ENCODE results near the gene ZNF747.

Gene ZNF747

DNA sequence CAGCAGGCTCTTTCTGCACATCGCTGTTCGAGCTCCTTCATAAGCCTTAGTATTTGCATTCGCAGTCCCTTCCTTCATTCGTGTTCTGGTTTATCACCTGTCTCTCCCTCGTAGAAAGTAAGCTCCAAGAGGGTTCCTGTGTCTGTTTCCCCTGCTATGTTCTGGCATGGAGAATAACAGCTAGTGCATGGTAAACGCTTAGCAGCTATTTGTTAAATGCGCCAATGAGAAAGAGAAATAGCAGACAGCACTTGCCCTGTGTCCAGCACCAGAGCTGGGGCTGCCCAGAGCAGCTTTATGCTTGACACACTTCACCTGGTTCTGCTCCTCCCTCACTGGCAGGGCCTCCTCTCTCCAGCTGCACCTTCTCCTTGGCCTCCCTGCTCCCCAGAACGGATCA is 31.3 kb upstream of the ZNF747 start:
- H3K36me3 Mint-ChIP-seq, result peaks cover 2% of the 10 kb centered on the region
- peaks cover 53% of the 10 kb centered on the region for H3K4me1 Mint-ChIP-seq
- H3K27me3 Mint-ChIP-seq, result peaks cover 17% of the 10 kb centered on the region
- no peak overlapping the region for H3K4me3 Mint-ChIP-seq
- CTCF ChIA-PET, result interaction anchor here (1.3 to 2.3 kb wide), 2 partner anchors 31 to 39 kb away, joined by 3 to 9 read pairs; partner anchors contain the start of gene ZNF747
- no peak for DNase-seq
- peak overlapping the region; percentile 72 for H3K27ac Mint-ChIP-seq
- H3K9me3 Mint-ChIP-seq, result no peaks in the 10 kb centered on the region

DNA sequence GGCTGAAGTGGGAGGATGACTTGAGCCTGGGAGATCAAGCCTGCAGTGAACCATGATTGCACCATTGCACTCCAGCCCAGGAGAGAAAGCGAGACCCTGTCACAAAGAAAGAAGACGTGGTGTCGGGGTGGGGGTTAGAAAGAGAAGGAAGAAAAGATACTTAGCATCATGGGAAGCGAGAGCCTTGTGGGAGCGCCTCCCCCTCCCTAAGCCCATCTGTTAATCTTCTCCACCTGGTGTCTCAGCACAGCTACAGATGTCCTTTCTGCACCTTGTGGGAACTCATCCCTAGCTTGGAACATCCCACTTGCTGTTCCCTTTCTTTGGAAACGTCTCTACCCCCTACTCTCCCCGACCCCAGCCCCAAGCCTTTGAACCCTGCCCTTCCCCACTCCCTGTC is 30.9 kb upstream of the ZNF747 start:
- no peak for DNase-seq
- peaks cover 18% of the 10 kb centered on the region for H3K27me3 Mint-ChIP-seq
- no peaks in the 10 kb centered on the region for H3K36me3 Mint-ChIP-seq
- no peak overlapping the region for H3K27ac Mint-ChIP-seq
- peaks cover 53% of the 10 kb centered on the region for H3K4me1 Mint-ChIP-seq
- CTCF ChIA-PET, result interaction anchor here (0.8 to 2.3 kb wide), 3 partner anchors 11 to 38 kb away, joined by 3 to 9 read pairs (median 4); partner anchors contain the start of gene ZNF747
- H3K9me3 Mint-ChIP-seq, result no peaks in the 10 kb centered on the region
- H3K4me3 Mint-ChIP-seq, result no peak overlapping the region

DNA sequence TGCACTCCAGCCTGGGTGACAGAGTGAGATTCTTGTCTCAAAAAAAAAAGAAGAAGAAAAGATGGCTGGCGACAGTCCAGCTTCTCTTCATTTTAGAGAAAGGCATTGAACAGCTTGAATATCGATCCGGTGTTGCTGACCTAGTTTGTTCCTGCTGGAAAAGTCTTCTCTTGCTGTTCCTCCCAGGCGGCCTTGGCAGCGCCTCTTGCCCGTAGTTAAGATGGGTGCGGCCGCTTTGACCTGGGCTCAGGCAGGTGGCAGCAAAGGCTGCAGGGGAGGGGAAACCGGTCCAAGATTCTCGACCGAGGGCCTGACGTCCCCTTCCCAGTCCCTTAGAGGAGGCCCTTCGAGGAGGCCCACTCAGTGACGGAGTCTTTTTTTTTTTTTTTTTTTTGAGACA is 27.4 kb upstream of the ZNF747 start:
- Mint-ChIP-seq H3K27ac (peak overlapping the region; percentile 80), H3K9me3 (no peaks in the 10 kb centered on the region), H3K36me3 (peaks cover 3% of the 10 kb centered on the region), H3K4me3 (no peak overlapping the region), H3K4me1 (peaks cover 41% of the 10 kb centered on the region), H3K27me3 (peaks cover 18% of the 10 kb centered on the region)
- no peak for DNase-seq
- CTCF ChIA-PET, result no interaction called here

DNA sequence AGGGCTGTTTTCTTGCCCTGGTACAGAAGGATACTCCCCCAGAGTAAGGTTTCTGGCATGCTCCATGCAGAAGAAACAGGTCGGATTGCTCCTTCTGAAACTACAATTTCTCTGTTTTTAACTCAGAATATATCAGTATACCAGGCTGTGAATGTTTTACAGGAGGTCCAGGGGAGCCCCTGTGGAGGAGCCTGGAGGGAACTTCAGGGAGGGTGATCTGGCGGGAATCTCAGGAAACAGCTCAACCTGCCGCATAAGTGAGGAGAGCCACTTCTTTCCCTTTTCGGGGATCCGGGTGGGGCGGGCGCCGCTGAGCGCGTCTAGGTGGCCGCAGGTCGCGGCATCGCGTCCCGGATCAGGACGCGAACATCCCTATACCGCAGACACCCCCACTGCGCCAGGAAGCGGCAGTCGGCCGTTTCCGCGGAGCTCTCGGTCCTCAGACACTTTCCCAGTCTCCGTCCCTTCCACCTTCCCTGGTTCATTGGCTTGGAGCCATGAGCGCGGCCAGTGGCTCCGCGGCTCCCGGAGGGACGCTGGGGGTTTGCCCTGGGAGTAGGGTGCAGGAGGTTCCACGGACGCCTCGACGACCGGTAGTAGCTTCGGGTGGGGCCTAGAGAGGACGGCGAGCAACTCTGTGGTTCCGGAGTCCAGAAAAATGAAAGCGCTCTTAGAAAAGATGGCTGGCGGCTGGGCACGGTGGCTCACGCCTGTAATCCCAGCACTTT is 26.6 kb upstream of the ZNF747 start:
- H3K4me3 Mint-ChIP-seq, result peak overlapping the region; percentile 73
- CTCF ChIA-PET, result no interaction called here
- peak overlapping the region; percentile 80 for H3K27ac Mint-ChIP-seq
- H3K27me3 Mint-ChIP-seq, result peaks cover 16% of the 10 kb centered on the region
- no peaks in the 10 kb centered on the region for H3K9me3 Mint-ChIP-seq
- DNase-seq, result peak; percentile 35
- peaks cover 39% of the 10 kb centered on the region for H3K4me1 Mint-ChIP-seq
- H3K36me3 Mint-ChIP-seq, result peaks cover 5% of the 10 kb centered on the region

DNA sequence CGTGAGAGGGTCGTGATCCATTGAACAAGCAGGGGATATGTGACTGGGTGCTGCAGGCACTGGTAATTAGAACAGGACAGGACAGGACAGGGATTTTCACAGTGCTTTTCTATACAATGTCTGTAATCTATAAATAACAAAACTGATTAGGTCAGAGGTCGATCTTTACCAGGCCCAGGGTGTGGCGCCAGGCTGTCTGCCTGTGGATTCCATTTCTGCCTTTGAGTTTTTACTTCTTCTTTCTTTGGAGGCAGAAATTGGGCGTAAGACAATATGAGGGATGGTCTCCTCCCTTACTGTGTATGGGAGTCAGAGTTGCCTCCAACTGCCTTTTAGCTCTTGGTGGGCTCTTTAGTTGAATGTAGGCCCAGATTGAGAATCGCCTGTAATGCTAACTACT is 25.0 kb upstream of the ZNF747 start:
- Mint-ChIP-seq H3K27ac (peak overlapping the region; percentile 93), H3K4me3 (no peak overlapping the region), H3K9me3 (no peaks in the 10 kb centered on the region), H3K27me3 (peaks cover 8% of the 10 kb centered on the region), H3K36me3 (peaks cover 14% of the 10 kb centered on the region), H3K4me1 (peaks cover 46% of the 10 kb centered on the region)
- CTCF ChIA-PET, result no interaction called here
- no peak for DNase-seq

DNA sequence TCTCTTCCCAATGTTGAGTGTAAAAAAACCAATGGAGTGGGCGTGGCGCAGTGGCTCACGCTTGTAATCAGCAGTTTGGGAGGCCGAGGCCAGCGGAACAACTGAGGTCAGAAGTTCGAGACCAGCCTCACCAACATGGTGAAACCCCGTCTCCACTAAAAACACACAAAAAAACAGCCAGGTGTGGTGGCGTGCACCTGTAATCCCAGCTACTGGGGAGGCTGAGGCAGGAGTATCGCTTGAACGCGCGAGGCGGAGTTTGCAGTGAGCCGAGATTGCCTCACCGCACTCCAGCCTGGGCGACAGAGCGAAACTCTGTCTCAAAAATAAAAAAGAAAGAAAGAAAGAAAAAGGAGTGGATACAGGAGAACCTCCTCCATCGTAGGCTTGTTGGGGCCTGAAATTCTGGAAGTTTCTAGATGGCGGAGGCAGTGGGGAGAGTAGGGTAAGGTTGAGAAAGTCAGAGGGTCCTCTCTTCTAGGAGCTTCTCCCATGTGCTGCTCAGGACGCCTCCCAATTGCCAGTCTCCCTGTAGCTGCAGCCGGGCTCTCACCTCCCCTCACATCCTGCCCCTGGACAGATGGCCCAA is 24.2 kb upstream of the ZNF747 start:
- H3K9me3 Mint-ChIP-seq, result no peaks in the 10 kb centered on the region
- peaks cover 53% of the 10 kb centered on the region for H3K4me1 Mint-ChIP-seq
- H3K36me3 Mint-ChIP-seq, result peaks cover 21% of the 10 kb centered on the region
- H3K27me3 Mint-ChIP-seq, result peaks cover 8% of the 10 kb centered on the region
- H3K4me3 Mint-ChIP-seq, result peak overlapping the region; percentile 85
- CTCF ChIA-PET, result interaction anchor here (0.9 to 3.7 kb wide), 4 partner anchors 9 to 42 kb away, joined by 3 to 42 read pairs (median 6); partner anchors contain the start of genes ZNF688 and ZNF747
- no peak for DNase-seq
- H3K27ac Mint-ChIP-seq, result peak overlapping the region; percentile 93

DNA sequence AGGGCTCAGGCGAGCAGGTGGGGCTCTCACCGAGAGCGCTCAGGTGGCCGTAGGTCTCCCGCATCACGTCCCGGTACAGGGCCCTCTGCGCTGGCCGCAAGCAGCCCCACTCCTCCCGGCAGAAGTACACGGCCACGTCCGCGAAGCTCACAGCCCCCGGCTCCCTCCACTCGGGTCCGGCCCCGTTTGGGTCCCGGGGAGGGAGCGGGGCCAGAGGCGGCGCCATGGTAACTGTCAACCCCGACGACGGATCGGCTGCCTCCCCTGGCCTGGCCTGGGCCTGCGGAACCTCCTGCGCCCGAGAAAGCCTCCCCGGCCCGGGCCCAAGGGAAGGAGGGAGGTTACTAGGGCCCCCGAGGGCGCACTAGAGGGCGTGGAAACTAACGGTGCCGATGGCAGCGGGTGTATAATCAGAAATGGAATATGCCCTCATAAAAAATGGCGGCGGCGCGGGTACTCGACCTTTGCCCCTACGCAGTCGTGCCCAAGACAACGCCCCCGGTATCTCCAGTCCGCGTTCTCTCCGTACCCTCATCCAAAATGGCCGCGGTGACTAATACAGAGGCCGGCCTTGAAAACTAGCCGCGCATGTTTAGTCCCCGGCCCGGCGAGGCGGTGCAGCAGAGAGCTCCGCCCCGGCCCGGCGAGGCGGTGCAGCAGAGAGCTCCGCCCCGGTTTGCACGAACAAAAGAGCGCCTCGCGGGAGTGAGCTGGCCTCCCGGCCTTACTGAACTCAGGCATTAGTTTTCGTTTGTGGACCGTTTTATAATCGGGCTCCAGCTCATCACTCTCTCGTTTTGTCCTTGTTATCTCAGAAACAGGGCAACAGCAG is 23.5 kb upstream of the ZNF747 start, which contains the start of gene ZNF764:
Gene ZNF764, minus strand, starts transcription at position 418 of the 832 bp plus-strand sequence. Its CDS starts 192 bp downstream, at position 226.
- H3K4me3 Mint-ChIP-seq, result peak within 1 kb of the TSS; percentile 85
- H3K9me3 Mint-ChIP-seq, result no peaks in the 10 kb centered on the region
- peaks cover 8% of the 10 kb centered on the region for H3K27me3 Mint-ChIP-seq
- H3K36me3 Mint-ChIP-seq, result peaks cover 28% of the 10 kb centered on the region
- peaks cover 60% of the 10 kb centered on the region for H3K4me1 Mint-ChIP-seq
- H3K27ac Mint-ChIP-seq, result peak within 1 kb of the TSS; percentile 93
- CTCF ChIA-PET, result interaction anchor here (0.9 to 3.7 kb wide), 8 partner anchors 10 to 128 kb away, joined by 3 to 42 read pairs (median 6); partner anchors contain the start of genes DCTPP1, ZNF688 and ZNF747
- peak; percentile 98 for DNase-seq

DNA sequence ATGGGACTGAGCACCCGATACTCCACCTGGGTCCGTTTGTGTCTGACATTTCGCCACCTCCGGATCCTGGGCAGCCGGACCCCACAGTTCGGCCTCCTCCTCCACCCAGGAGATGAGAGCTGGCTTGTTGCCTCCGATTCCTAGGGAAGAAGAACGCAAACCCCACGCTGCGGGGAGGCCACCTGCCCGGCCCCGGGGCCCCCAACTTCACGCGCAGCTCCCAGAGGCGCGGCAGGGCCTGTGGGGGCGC is 23.0 kb upstream of the ZNF747 start:
- H3K4me3 Mint-ChIP-seq, result peak overlapping the region; percentile 85
- peaks cover 63% of the 10 kb centered on the region for H3K4me1 Mint-ChIP-seq

DNA sequence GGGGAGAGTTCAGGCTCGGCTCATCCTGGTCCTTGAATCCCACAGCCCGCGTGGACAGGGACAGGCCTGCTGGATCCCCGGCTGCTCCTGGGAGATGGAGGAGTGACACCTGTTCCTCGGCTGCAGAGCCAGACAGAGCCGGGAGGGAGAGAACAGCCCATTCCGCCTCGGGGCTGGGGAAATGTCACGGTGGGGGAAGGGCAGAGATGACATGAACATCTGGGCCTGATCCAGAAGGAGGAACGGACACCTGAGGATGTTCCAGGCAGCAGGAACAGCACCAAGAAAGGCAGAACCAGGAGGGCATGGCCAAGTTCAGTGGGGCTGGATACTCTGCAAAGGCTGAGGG is 21.4 kb upstream of the ZNF747 start:
- H3K4me1 Mint-ChIP-seq, result peaks cover 67% of the 10 kb centered on the region

More for the DNA sequence above, 23.0 kb upstream of the ZNF747 start:
- Mint-ChIP-seq H3K9me3 (no peaks in the 10 kb centered on the region), H3K36me3 (peaks cover 31% of the 10 kb centered on the region), H3K27me3 (peaks cover 8% of the 10 kb centered on the region), H3K27ac (peak overlapping the region; percentile 93)
- CTCF ChIA-PET, result interaction anchor here (1.1 to 3.7 kb wide), 7 partner anchors 10 to 128 kb away, joined by 4 to 42 read pairs (median 6); partner anchors contain the start of genes DCTPP1, ZNF688 and ZNF747
- DNase-seq, result no peak

DNA sequence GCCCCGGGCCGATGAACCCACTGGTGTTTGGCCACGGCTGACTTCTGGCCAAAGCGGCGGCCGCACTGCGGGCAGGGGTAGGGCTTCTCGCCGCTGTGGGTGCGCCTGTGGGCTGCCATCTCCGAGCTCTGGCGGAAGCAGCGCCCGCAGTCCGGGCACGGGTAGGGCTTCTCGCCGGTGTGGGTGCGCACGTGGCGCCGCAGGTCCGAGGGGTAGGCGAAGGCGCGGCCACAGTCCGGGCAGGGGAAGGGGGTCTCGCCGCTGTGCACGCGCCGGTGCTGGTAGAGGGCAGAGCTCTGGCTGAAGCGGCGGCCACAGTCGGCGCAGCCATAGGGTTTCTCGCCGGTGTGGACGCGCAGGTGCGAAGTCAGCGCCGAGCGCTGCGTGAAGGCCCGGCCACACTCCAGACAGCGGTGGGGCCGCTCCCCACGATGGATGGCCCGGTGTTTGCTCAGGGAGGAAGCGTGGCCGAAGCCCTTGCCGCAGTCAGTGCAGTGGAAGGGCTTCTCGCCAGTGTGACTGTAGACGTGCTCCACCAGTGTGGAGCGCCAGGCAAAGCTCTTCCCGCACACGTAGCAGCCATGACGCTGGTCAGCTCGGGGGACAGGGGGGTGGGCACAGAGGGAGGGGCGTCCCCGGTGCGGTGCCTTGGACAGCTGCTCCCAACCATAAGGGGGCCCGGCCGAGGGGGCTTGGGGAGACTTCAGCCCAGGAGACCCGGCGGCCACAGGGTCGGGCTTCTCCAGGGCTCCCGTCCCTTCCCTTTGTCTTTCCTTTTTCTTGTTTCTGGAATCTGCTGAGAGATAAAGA is 20.9 kb upstream of the ZNF747 start:
- Mint-ChIP-seq H3K36me3 (peaks cover 34% of the 10 kb centered on the region), H3K9me3 (no peaks in the 10 kb centered on the region), H3K4me1 (peaks cover 68% of the 10 kb centered on the region), H3K27me3 (no peaks in the 10 kb centered on the region), H3K4me3 (peak overlapping the region; percentile 61), H3K27ac (no peak overlapping the region)
- CTCF ChIA-PET, result interaction anchor here (1.3 to 4.1 kb wide), 3 partner anchors 10 to 20 kb away, joined by 4 to 42 read pairs (median 28); partner anchors contain the start of gene ZNF747
- DNase-seq, result no peak

More for the DNA sequence above, 21.4 kb upstream of the ZNF747 start:
- Mint-ChIP-seq H3K27ac (peak overlapping the region; percentile 65), H3K4me3 (peak overlapping the region; percentile 61), H3K27me3 (peaks cover 2% of the 10 kb centered on the region), H3K9me3 (no peaks in the 10 kb centered on the region), H3K36me3 (peaks cover 34% of the 10 kb centered on the region)
- DNase-seq, result no peak
- CTCF ChIA-PET, result interaction anchor here (1.6 to 3.7 kb wide), 3 partner anchors 15 to 42 kb away, joined by 5 to 42 read pairs (median 10); partner anchors contain the start of genes ZNF688 and ZNF747

DNA sequence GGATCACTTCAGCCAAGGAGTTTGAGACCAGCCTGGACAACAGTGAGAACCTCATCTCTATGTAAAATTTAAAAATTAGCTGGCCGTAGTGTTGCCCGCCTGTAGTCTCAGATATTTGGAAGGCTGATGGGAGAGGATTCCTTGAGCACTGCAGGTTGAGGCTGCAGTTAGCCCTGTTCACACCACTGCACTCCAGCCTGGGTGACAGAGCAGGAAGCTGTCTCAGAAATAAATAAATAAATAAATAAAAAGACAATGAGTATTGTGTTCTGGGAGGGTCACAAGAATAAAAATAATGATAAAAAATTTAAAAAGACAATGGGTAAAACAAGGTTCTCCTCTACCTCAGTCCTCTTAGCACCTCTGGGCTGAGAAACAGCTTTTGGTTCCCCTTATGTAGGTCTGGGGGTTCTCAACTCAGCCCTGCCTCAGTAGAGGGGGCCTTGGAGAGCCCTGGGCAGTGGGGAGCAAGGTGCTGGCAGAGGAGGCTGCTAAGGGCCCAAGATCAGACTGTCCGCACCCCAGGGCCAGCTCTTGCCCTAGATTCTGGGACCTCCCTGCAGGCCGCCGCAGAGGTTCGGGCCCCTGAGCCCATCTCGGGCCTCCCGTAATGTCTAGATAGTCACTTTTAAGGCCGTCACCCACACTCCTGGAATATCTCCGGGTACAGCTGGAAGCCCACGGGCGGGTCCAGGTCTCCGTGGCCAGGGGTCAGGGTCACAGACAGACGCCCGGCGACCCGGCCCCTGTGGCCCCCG is 20.1 kb upstream of the ZNF747 start:
- H3K4me1 Mint-ChIP-seq, result peaks cover 70% of the 10 kb centered on the region
- CTCF ChIA-PET, result interaction anchor here (1.3 to 4.1 kb wide), 2 partner anchors 10 to 19 kb away, joined by 4 to 28 read pairs; partner anchors contain the start of gene ZNF747
- peaks cover 34% of the 10 kb centered on the region for H3K36me3 Mint-ChIP-seq
- H3K4me3 Mint-ChIP-seq, result no peak overlapping the region
- H3K27me3 Mint-ChIP-seq, result no peaks in the 10 kb centered on the region
- H3K27ac Mint-ChIP-seq, result no peak overlapping the region
- no peak for DNase-seq
- H3K9me3 Mint-ChIP-seq, result no peaks in the 10 kb centered on the region

DNA sequence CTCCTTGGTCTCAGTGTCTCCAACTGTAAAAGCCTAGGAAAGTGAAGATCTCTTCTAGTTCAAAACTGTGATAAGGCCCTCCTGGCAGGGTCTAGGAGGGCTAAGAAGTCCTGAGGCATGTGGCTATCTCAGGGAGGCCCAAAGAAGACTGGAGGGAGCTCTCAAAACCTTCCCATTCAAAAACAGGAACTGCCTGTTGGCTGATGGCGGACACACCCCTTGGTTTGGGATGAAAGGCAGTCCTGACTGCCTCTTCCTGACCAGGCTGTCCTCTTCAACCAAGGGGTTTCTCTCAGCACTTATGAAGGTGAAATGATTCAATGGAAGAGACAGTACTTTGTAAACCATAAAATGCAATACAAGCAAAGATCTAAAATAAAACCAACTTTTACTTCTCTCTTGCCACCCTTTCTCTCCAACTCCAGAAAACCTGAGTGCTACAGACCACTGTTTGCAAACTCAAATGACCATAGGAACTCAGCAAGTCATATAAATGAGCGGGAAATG is 18.8 kb upstream of the ZNF747 start:
- CTCF ChIA-PET, result interaction anchor here (4.1 kb wide), 1 partner anchor 18 kb away, joined by 28 read pairs; the partner anchor contains the start of gene ZNF747
- no peaks in the 10 kb centered on the region for H3K9me3 Mint-ChIP-seq
- peaks cover 34% of the 10 kb centered on the region for H3K36me3 Mint-ChIP-seq
- no peak for DNase-seq
- peak overlapping the region; percentile 97 for H3K27ac Mint-ChIP-seq
- H3K4me3 Mint-ChIP-seq, result no peak overlapping the region
- H3K27me3 Mint-ChIP-seq, result no peaks in the 10 kb centered on the region
- peaks cover 71% of the 10 kb centered on the region for H3K4me1 Mint-ChIP-seq

Data from activated naive CD4-positive, alpha-beta T cell treated with anti-CD3 and anti-CD28 coated beads, Interleukin-2, amount 10 ng/mL, durations not matched to agents 7 days and 5 days (primary cell).